SK-N-SH (cell line): ENCODE measurements around the gene SENP1.

ENCODE experiments used
- CTCF ChIP-seq: fragments of 200-600 bp; sonication (generic); IDR thresholded peaks from 2 replicates; pipeline ENCODE4 v1.6.1; 2017; ENCODE audit warnings: antibody characterized with exemption, mild to moderate bottlenecking, moderate library complexity
- FOXJ3 ChIP-seq: sonication (generic); formaldehyde crosslinking; IDR thresholded peaks from 2 replicates; pipeline ENCODE4 v1.5.1; 2020; ENCODE audit warnings: mild to moderate bottlenecking, missing genetic modification reagents
- FOXM1 ChIP-seq: IDR thresholded peaks from 2 replicates; pipeline ENCODE4 v1.4.0; 2012; ENCODE audit warnings: low read depth, mild to moderate bottlenecking
- MAX ChIP-seq: IDR thresholded peaks from 2 replicates; pipeline ENCODE4 v1.4.0; 2012; ENCODE audit warnings: low read depth
- MEF2A ChIP-seq: IDR thresholded peaks from 2 replicates; pipeline ENCODE4 v1.4.0; 2012; ENCODE audit warnings: low read depth, borderline replicate concordance
- NRF1 ChIP-seq: IDR thresholded peaks from 2 replicates; pipeline ENCODE4 v1.6.1; 2012; ENCODE audit warnings: low read depth, mild to moderate bottlenecking, low read length
- RFX5 ChIP-seq: IDR thresholded peaks from 2 replicates; pipeline ENCODE4 v1.6.1; 2012; ENCODE audit warnings: mild to moderate bottlenecking, improper control_type of control experiment, low read length
- TAF1 ChIP-seq: IDR thresholded peaks from 2 replicates; pipeline ENCODE4 v1.6.1; 2012; ENCODE audit warnings: low read depth, mild to moderate bottlenecking, low read length, moderate library complexity, borderline replicate concordance

GRCh38 chr12:48131517-48131916 is 25.6 kb upstream of the SENP1 start:
- TF ChIP-seq CTCF (no peak), MEF2A (no peak), RFX5 (no peak), FOXM1 (no peak), MAX (no peak), FOXJ3 (no peak), TAF1 (no peak), NRF1 (no peak)
